Astrocyte of the cerebellum (primary cell): Measurements from ENCODE around the gene CAVIN3.
"Not testable (repeated sequence)": the region's sequence is repeated elsewhere in the genome, so short reads cannot be mapped to it uniquely, and the experiment has no call there.

Experiments used
- DNase-seq: peaks from one replicate; pipeline ENCODE4 v3.0.0-alpha.2; 2011; ENCODE audit warnings: low read depth
- H3K4me3 ChIP-seq: 2 replicates; pipeline ENCODE4 v1.5.1; 2011; ENCODE audit warnings: mild to moderate bottlenecking, low read depth, low read length, moderate library complexity
- in situ Hi-C: cut with HindIII; loops from 2 replicates; pipeline ENCODE4 v1.10.0; 2017; ENCODE audit warnings: low sequenced_read_pairs
- TF ChIP-seq, protein P1 (sequence below): IDR thresholded peaks from 2 replicates; pipeline ENCODE4 v1.5.1; 2012; ENCODE audit warnings: low read length, low read depth, moderate library complexity, mild to moderate bottlenecking; ENCODE audit errors: missing control alignments

The CAVIN3 gene

DNA sequence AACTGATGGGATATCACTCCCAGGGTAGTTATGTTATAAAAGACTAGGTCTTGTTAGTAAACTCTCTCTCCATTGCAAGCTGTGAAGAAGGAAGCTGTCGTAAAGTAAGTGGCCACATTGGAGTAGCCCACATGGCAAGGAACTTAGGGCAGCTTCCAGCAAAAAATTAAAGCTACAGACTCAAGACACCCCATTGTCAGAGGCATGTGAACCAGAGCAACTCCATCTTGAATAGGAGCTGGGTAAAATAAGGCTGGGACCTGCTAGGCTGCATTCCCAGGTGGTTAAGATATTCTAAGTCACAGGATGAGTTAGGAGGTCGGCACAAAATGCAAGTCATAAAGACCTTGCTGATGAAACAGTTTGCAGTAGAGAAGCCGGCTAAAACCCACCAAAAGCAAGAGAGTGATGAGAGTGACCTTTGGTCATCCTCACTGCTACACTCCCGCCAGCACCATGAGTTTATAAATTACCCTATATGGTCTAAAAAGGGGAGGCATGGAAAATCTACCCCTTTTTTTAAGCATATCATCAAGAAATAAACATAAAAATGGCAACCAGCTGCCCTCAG lies 36.8 kb downstream of the CAVIN3 start:
- TF ChIP-seq, protein P1, sequence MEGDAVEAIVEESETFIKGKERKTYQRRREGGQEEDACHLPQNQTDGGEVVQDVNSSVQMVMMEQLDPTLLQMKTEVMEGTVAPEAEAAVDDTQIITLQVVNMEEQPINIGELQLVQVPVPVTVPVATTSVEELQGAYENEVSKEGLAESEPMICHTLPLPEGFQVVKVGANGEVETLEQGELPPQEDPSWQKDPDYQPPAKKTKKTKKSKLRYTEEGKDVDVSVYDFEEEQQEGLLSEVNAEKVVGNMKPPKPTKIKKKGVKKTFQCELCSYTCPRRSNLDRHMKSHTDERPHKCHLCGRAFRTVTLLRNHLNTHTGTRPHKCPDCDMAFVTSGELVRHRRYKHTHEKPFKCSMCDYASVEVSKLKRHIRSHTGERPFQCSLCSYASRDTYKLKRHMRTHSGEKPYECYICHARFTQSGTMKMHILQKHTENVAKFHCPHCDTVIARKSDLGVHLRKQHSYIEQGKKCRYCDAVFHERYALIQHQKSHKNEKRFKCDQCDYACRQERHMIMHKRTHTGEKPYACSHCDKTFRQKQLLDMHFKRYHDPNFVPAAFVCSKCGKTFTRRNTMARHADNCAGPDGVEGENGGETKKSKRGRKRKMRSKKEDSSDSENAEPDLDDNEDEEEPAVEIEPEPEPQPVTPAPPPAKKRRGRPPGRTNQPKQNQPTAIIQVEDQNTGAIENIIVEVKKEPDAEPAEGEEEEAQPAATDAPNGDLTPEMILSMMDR, result no peak
- in situ Hi-C loops, result no loop called here

DNA sequence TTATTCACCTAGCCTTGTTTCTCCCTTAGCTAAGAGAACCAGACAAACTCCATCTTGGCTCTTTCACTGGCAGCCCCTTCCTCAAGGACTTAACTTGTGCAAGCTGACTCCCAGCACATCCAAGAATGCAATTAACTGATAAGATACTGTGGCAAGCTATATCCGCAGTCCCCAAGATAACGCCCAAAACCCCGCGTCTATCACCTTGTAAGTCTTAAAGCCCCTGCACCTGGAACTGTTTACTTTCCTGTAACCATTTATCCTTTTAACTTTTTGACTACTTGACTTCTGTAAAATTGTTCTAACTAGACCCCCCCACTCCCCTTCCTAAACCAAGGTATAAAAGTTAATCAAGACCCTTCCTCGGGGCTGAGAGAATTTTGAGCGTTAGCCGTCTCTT lies 39.5 kb downstream of the CAVIN3 start:
- DNase-seq, H3K4me3 ChIP-seq, in situ Hi-C loops: not testable (repeated sequence)

More for the DNA sequence above, 36.8 kb downstream of the CAVIN3 start:
- no peak overlapping the region for H3K4me3 ChIP-seq
- DNase-seq, result no peak

DNA sequence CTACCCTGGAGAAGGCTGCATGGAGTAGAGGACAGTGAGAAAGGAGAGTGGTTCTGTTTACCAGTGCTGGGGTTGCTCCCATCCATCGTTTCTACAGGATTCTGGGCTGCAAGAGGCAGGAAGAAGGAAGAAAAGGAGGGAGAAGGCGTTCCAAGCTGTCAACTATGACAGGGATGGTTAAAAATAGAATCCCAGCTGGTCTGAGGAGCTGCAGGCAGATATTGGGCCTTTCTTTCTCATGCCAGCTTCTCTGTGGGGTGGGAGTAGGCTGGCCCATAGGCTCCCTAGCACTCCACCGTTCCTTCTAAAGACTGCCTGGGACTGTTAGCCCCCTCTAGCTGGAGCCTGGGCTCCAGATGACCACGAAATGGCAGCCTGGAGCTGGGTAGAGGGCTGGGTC lies 47.1 kb downstream of the CAVIN3 start:
- H3K4me3 ChIP-seq, result no peak overlapping the region
- in situ Hi-C loops, result no loop called here
- DNase-seq, result no peak
- TF ChIP-seq, protein P1, result no peak

DNA sequence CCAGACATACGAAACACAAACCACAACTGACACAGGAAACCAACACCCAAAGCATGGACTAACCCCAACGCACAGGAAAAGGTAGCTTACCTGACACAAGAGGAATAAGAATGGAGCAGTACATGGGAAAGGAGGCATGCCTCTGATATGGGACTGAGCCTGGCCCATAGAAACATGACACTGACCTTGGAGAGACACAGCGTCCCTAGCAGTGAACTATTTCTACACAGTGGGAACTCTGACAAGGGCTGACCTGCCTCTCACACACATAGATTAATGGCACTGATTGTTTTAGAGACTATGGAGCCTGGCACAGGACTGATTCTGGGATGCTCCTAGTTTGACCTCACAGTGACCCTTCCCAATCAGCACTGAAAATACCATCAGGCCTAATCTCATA lies 48.7 kb downstream of the CAVIN3 start:
- TF ChIP-seq, protein P1, result no peak
- no peak for DNase-seq
- no peak overlapping the region for H3K4me3 ChIP-seq
- in situ Hi-C loops, result no loop called here

DNA sequence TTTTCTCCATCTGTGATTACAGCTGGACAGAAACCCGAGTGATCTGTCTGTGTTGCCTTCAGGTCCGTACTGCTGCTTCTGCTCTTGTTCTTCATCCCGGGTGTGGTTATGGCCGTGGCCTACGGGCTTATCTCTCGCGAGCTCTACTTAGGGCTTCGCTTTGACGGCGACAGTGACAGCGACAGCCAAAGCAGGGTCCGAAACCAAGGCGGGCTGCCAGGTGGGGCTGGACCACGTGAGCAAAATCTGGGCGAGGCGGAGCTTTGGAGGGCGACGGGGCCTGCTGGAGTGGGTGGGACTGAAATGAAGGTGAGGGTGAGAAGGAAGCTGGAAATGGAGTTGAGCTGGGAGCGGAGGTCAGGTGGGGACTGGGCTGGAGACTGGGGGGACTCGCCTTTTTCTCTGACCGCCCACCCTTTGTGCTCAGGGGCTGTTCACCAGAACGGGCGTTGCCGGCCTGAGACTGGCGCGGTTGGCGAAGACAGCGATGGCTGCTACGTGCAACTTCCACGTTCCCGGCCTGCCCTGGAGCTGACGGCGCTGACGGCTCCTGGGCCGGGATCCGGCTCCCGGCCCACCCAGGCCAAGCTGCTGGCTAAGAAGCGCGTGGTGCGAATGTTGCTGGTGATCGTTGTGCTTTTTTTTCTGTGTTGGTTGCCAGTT lies 49.6 kb downstream of the CAVIN3 start:
- TF ChIP-seq, protein P1, result no peak
- no peak overlapping the region for H3K4me3 ChIP-seq
- in situ Hi-C loops, result no loop called here
- DNase-seq, result no peak

DNA sequence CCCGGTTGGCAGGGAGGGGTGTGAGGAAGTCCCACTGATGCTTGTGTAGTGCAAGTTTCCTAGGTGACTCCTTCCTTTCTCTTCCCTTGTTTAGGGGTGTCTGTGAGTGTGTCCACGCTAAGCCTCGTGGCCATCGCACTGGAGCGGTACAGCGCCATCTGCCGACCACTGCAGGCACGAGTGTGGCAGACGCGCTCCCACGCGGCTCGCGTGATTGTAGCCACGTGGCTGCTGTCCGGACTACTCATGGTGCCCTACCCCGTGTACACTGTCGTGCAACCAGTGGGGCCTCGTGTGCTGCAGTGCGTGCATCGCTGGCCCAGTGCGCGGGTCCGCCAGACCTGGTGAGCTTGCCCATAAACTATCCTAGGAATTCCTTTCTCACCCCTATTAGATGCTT lies 50.3 kb downstream of the CAVIN3 start:
- H3K4me3 ChIP-seq, result no peak overlapping the region
- DNase-seq, result no peak
- TF ChIP-seq, protein P1, result no peak
- in situ Hi-C loops, result no loop called here
